Fibroblast of gingiva (primary cell): ENCODE data around the gene FABP7.

ENCODE experiments used
- DNase-seq: peaks from one replicate; pipeline ENCODE4 v3.0.0-alpha.2; 2011; ENCODE audit warnings: low read depth

Gene FABP7

DNA sequence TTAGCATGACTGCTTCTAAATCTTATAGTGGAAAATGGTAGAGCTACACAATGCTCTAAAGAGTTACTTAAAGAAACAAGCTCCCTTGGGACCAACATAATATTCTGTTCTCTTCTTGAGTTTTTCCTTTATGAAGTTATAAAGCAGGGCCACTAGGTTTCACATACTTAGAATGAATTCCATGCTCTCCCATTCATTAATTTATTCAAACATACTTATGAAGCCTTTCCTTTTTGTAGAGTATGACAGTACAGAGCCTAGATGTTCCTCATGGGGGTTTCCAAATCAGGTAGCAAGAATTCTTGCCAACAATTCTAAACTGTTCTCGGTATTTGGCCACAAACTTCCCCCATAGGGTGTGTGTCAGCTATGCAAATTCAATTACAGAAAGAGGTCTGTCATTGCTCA lies 20.6 kb upstream of the FABP7 start:
- DNase-seq: no peak

- no peak for DNase-seq
These were observed 19.2 kb upstream of the FABP7 start for GRCh38 chr6:122760330-122760729.

- DNase-seq: no peak
These were observed 13.3 kb upstream of the FABP7 start for GRCh38 chr6:122766256-122766655.

- DNase-seq: no peak
These were observed 8.5 kb upstream of the FABP7 start for GRCh38 chr6:122770835-122771601.

- DNase-seq: no peak
These were observed 6.6 kb upstream of the FABP7 start for GRCh38 chr6:122772724-122773415.

- DNase-seq: no peak
These were observed 3.5 kb upstream of the FABP7 start for GRCh38 chr6:122775975-122776374.

- no peak for DNase-seq
These were observed 1.2 kb upstream of the FABP7 start for GRCh38 chr6:122778302-122778701.

- no peak for DNase-seq
These were observed 393 bp upstream of the FABP7 start for GRCh38 chr6:122778985-122779661.

DNA sequence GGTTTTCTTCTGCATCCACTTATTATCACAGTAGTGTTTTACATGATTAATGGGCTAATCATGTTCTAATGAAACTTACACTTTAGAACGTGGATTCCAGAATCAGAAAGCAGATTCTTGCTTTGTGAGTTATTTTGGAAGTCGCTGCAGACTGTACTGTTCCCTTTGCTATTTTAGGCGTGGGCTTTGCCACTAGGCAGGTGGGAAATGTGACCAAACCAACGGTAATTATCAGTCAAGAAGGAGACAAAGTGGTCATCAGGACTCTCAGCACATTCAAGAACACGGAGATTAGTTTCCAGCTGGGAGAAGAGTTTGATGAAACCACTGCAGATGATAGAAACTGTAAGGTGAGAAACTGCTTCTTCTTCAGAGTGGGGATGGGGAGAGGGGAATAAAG lies 598 bp downstream of the FABP7 start:
- no peak for DNase-seq

DNA sequence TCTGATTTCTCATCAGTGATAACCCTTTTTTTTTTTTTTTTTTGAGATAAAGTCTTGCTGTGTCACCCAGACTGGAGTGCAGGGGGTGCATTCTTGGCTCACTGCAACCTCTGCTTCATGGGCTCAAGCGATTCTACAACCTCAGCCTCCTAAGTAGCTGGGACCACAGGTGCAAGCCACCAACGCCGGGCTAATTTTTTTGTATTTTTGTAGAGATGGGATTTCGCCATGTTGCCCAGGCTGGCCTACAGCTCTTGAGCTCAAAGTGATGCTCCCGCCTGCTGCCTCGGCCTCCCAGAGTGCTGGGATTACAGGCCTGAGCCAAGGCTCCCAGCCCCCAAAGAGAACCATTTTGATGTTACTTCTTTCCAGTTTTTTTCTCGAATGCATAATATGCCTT lies 2.2 kb downstream of the FABP7 start:
- DNase-seq: no peak

- DNase-seq: no peak
These were observed 3.9 kb downstream of the FABP7 start for GRCh38 chr6:122783401-122783800.

DNA sequence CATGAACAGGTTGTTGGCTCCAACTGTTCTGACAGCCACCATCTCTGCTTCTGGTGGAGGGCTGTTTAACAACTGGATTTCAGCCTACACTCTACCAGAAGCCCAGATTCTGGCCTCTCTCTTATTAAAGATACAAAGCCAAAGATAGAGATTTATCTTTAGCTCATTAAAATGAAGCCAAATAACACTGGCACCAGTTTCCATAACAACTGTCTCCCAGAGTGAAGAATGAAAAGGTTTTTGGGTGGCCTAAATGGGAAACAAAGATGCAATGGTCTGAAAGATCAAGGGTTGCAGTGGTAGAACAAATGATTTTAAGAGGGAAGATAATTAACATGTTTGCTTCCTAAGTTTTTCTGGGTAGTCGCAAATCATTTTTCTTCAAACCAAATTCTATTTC lies 6.4 kb downstream of the FABP7 start:
- no peak for DNase-seq

GRCh38 chr6:122787721-122788120 lies 8.2 kb downstream of the FABP7 start:
- no peak for DNase-seq

DNA sequence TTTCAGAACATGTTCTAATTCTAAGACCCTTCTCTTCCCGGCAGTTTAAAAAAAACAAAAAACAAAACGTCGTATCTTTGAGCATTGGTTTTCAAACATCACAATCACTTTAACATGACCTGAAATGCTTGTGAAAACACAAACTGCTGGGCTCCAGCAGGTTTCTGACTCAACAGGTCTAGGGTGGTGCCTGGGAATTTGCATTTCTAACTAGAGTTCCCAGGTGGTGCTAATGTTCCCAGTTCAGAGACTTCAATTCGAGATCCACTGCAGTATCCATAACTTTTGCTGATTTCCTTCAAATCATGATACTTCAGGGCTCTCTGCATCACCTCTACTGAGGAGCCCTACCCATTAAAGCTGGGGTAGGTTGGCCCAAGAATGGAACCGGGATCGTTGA lies 8.7 kb downstream of the FABP7 start:
- DNase-seq: no peak

- peak; percentile 95 for DNase-seq
These were observed 9.2 kb downstream of the FABP7 start for GRCh38 chr6:122788663-122789181.

GRCh38 chr6:122789182-122790027 lies 9.9 kb downstream of the FABP7 start, which contains the start of gene SMPDL3A:
Gene SMPDL3A (plus strand): TSS chr6:122789258. CDS start chr6:122789347, 89 bp downstream.
- DNase-seq: peak; percentile 79

DNA sequence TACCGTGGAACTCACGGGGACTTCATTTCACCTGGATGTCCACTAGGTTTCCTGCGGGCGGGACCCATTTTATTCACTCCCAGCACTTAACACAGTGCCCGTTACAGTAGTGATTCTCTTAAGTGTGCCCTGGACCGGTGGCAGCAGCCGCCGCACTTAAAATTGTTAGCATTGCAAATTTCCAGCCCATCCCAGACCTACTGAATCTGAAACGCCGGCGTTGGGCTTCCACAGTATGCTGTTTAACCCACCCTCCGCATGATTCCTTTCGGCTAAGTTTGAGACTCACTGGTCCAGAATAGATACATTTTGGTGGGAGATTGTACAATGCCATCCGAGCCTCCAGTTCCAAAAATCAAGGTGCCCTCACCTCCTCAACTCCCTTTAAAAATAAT lies 10.5 kb downstream of the FABP7 start:
- DNase-seq: peak; percentile 10

DNA sequence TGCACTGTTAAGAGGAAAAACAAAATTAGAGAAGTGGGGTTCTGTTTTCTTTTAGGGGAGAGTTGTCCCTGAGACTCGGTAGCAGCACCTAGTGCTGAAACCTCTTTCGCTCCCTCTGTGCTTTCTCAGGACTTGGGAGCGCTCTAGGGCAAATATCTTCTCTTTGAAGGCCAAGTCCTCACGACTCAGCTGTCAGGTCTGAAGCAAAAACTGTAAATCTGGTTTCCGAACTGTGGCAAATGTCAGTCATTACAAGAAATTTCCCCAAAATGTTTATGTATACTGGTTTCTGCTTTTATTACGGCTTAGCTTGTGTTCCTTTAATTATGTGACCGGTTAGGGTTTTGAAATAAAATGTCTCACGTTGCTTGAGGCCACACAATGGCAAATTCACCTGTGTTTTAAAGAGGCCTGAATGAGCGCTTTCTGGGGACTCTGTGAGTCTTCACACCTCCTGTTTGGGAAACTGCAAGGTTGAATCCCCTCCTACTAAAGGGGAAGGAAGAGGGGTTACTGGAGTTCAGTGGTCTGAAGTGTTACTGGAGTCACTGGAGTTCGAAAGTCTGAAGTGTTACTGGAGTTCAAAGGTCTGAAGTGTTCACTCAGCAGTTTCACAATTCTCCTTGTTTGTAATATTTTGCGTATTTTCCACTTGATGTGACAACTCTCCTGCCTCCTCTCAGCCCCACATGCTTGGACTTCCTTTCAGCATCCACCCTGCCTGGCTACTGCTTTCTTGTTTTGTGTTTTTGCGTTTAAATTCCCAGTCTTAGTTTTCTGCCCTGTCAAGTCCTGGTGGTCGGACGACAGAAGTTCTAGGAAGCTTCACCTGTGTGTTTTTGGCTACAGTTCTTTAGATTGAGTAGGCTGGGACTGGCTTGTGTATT lies 11.2 kb downstream of the FABP7 start:
- DNase-seq: peak; percentile 31

GRCh38 chr6:122791310-122791679 lies 11.8 kb downstream of the FABP7 start:
- DNase-seq: no peak

DNA sequence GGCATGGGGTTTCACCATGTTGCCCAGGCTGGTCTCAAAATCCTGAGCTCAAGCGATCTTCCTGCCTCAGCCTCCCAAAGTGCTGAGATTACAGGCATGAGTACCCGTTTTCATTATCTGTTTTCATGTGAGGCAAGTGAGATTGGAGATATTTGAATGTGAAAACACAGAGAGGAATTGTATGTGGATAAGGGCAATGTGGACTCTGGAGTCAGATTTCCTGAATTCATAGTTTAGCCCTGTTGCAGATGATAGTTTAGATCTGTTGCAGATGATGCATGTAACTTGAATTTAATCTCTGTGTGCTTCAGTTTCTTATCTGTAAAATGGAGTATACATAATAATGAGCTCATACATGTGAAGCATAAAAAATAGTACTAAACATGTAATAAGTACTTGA lies 13.2 kb downstream of the FABP7 start:
- DNase-seq: no peak

DNA sequence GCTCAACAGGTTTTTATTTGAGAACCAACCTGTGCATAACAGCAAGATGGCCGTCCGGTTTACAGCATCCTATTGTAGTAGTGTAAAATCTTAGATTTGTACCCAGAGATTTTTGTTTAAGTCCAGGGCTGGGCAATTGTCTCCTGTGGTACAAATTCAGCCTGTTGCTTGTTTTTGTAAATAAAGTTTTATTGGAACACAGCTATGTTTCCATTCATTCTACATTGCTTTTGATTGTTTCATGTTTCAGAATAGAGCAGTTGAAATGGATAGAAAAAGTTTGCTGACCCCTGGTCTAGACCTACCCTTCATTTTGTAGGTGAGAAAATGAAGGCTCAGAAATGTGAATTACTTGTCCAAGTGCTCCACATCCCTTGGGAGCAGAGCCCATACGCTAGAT lies 18.0 kb downstream of the FABP7 start:
- no peak for DNase-seq
